ENCODE measurements around the gene CLGN. TPM values are rescaled to one million over a fixed set of nuclear protein-coding genes. Genes with fewer than 3 reads are reported as not detected.

CLGN gene
- total RNA-seq, 1 experiment from 2014 or later: 5.5 TPM

- Mint-ChIP-seq H3K36me3 (ENCODE audit: insufficient read depth, unreplicated experiment) (no peaks in the 10 kb centered on the region), H3K27me3 (ENCODE audit: insufficient read depth, unreplicated experiment) (peaks cover 14% of the 10 kb centered on the region), H3K4me1 (ENCODE audit: low read depth, unreplicated experiment) (no peaks in the 10 kb centered on the region), H3K9me3 (ENCODE audit: unreplicated experiment) (no peaks in the 10 kb centered on the region), H3K27ac (ENCODE audit: unreplicated experiment) (no peak overlapping the region), H3K4me3 (ENCODE audit: unreplicated experiment) (no peak overlapping the region)
- TF ChIP-seq CTCF (IDR thresholded peaks at IDR 0.05; ENCODE audit: insufficient read depth in 1 of 2, low read depth in 1 of 2, low read length in 1 of 2, severe bottlenecking in 1 of 2, unreplicated experiment in 1 of 2): no peak
- intact Hi-C loops (cut with micrococcal nuclease; ENCODE audit: unreplicated experiment): no loop called here
- Histone ChIP-seq H3K4me3 (ENCODE audit: low read depth, low read length) (no peak overlapping the region), H3K9me3 (no peaks in the 10 kb centered on the region), H3K4me1 (no peaks in the 10 kb centered on the region), H3K36me3 (ENCODE audit: control insufficient read depth, insufficient read depth, low read length) (no peaks in the 10 kb centered on the region), H3K27me3 (replicated peaks; ENCODE audit: control insufficient read depth, insufficient read depth, low read length) (no peaks in the 10 kb centered on the region)
- no TSS peak for BruUV-seq (replicated peaks)
- DNase-seq: no peak
- ChIA-PET POLR2A (no interaction called here), CTCF (no interaction called here)
These were observed 42.6 kb upstream of the CLGN start for GRCh38 chr4:140469791-140470733.

- H3K4me1 Mint-ChIP-seq (ENCODE audit: low read depth, unreplicated experiment): no peaks in the 10 kb centered on the region
- no peaks in the 10 kb centered on the region for H3K9me3 Mint-ChIP-seq (ENCODE audit: unreplicated experiment)
- BruUV-seq (replicated peaks): no TSS peak
- Histone ChIP-seq H3K36me3 (ENCODE audit: control insufficient read depth, insufficient read depth, low read length) (no peaks in the 10 kb centered on the region), H3K4me3 (ENCODE audit: low read depth, low read length) (no peak overlapping the region), H3K9me3 (no peaks in the 10 kb centered on the region), H3K4me1 (no peaks in the 10 kb centered on the region), H3K27me3 (replicated peaks; ENCODE audit: control insufficient read depth, insufficient read depth, low read length) (no peaks in the 10 kb centered on the region)
- TF ChIP-seq CTCF (IDR thresholded peaks at IDR 0.05; ENCODE audit: insufficient read depth in 1 of 2, low read depth in 1 of 2, low read length in 1 of 2, severe bottlenecking in 1 of 2, unreplicated experiment in 1 of 2): no peak
- DNase-seq: no peak
- intact Hi-C loops (cut with micrococcal nuclease; ENCODE audit: unreplicated experiment): no loop called here
- ChIA-PET POLR2A (no interaction called here), CTCF (no interaction called here)
- no peak overlapping the region for H3K27ac Mint-ChIP-seq (ENCODE audit: unreplicated experiment)
- peaks cover 10% of the 10 kb centered on the region for H3K27me3 Mint-ChIP-seq (ENCODE audit: insufficient read depth, unreplicated experiment)
- no peak overlapping the region for H3K4me3 Mint-ChIP-seq (ENCODE audit: unreplicated experiment)
- no peaks in the 10 kb centered on the region for H3K36me3 Mint-ChIP-seq (ENCODE audit: insufficient read depth, unreplicated experiment)
These were observed 38.7 kb upstream of the CLGN start for GRCh38 chr4:140466146-140466545.

- Histone ChIP-seq H3K36me3 (ENCODE audit: control insufficient read depth, insufficient read depth, low read length) (no peaks in the 10 kb centered on the region), H3K27me3 (replicated peaks; ENCODE audit: control insufficient read depth, insufficient read depth, low read length) (no peaks in the 10 kb centered on the region), H3K9me3 (no peaks in the 10 kb centered on the region), H3K4me3 (ENCODE audit: low read depth, low read length) (no peak overlapping the region), H3K4me1 (no peaks in the 10 kb centered on the region)
- Mint-ChIP-seq H3K4me3 (ENCODE audit: unreplicated experiment) (no peak overlapping the region), H3K36me3 (ENCODE audit: insufficient read depth, unreplicated experiment) (no peaks in the 10 kb centered on the region), H3K9me3 (ENCODE audit: unreplicated experiment) (no peaks in the 10 kb centered on the region), H3K27me3 (ENCODE audit: insufficient read depth, unreplicated experiment) (peaks cover under 1% of the 10 kb centered on the region), H3K4me1 (ENCODE audit: low read depth, unreplicated experiment) (no peaks in the 10 kb centered on the region), H3K27ac (ENCODE audit: unreplicated experiment) (no peak overlapping the region)
- DNase-seq: no peak
- CTCF ChIA-PET: no interaction called here
- BruUV-seq (replicated peaks): no TSS peak
- intact Hi-C loops (cut with micrococcal nuclease; ENCODE audit: unreplicated experiment): no loop called here
- POLR2A ChIA-PET: no interaction called here
- TF ChIP-seq CTCF (IDR thresholded peaks at IDR 0.05; ENCODE audit: insufficient read depth in 1 of 2, low read depth in 1 of 2, low read length in 1 of 2, severe bottlenecking in 1 of 2, unreplicated experiment in 1 of 2): no peak
These were observed 36.2 kb upstream of the CLGN start for GRCh38 chr4:140463614-140464013.

Data from Caco-2 (cell line).